Measurements from ENCODE around the gene IL12RB1.
"Not testable (repeated sequence)": the region's sequence is repeated elsewhere in the genome, so short reads cannot be mapped to it uniquely, and the experiment has no call there.

The IL12RB1 gene

DNA sequence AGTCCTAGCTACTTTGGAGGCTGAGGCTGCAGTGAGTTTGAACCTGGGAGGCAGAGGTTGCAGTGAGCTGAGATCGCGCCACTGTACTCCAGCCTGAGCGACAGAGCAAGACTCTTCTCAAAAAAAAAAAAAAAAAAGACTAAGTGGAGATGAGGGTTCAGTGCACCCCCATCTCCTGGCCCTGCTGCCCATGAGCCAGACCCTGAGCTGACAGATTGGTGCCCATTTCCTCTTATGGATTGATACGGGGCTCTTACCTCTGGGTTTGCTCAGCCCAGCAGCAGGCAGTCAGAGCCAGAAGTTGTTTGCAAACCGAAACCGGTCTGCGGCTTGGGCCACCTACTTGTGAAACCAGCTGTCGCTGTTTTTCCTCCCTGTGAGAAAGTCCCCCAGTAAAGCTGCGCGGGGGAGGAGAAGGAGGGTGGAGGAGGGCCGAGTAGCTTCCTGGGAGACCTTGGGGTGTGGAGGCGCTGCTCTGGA is 41.9 kb downstream of the IL12RB1 start:
- no peak for DNase-seq

- no peak for DNase-seq
Observed at GRCh38 chr19:18043676-18044075, 43.1 kb downstream of the IL12RB1 start.

DNA sequence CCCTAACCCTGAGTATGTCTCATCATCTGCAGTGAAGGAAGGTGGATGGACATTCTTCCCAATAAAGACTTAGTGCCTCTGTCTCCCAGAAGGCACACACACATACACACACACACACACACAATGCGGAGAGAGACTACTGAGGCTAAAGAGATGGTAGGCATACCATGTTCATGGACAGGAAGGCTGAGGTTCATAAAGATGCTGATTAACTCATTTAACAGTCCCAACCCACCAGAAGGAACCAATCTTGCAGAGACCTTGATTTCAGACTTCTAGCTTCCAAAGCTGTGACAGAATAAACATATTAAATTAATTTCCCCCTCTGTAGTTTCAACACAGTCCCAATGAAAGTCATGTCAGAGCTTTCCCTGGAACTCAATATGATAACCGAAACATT is 45.7 kb downstream of the IL12RB1 start:
- DNase-seq, result no peak

GRCh38 chr19:18032102-18032501 is 54.6 kb downstream of the IL12RB1 start:
- DNase-seq, result not testable (repeated sequence)

DNA sequence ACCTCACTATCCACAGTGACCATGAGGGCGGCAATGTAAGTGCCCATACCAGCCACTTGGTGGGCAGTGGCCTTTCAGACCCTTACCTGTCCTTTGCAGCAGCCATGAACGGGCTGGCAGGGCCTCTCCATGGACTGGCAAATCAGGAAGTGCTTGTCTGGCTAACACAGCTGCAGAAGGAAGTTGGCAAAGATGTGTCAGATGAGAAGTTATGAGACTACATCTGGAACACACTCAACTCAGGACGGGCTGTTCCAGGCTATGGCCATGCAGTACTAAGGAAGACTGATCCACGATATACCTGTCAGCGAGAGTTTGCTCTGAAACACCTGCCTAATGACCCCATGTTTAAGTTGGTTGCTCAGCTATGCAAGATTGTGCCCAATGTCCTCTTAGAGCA is 55.3 kb downstream of the IL12RB1 start:
- not testable (repeated sequence) for DNase-seq

DNA sequence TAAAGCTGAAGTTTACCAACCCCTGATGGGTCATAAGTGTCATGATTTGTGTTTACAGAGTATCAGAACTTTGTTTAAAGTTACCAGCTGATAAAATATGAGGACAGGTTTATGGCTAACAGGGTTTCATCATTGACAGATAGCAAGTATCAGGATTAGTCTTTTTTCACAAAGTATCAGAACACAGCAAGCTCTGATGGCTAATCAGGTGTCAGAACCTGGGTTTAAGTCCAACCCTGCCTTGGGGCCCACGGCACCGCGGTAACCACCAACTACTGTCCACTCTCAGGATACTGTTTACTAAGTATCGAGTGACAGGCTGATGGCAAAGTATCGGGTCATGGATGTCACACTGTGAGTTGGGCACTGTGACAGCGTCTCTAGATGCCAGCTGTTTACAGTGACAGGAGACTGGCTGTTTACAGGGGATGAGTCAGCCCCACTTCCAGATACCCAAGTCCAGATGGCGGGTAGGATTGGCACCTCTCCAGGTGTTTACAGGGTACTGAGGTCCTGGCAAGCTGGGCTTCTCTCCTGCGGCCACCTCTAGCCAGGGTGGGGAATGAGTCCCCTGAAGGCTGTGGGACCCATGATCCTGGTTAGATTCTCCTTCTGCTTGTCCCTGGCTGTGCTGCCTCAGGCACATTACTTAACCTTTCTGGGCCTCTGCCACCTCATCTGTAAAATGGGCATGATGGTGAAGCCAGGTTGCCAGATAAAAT is 57.0 kb downstream of the IL12RB1 start:
- no peak for DNase-seq

GRCh38 chr19:18027151-18027550 is 59.6 kb downstream of the IL12RB1 start:
- DNase-seq, result no peak

- DNase-seq, result no peak
Observed at GRCh38 chr19:18023622-18024251, 63.0 kb downstream of the IL12RB1 start.

GRCh38 chr19:18021121-18021755 is 65.5 kb downstream of the IL12RB1 start:
- no peak for DNase-seq

GRCh38 chr19:18020212-18021085 is 66.3 kb downstream of the IL12RB1 start:
- DNase-seq, result no peak

GRCh38 chr19:18017275-18018083 is 69.3 kb downstream of the IL12RB1 start:
- DNase-seq, result no peak

GRCh38 chr19:18016209-18016910 is 70.4 kb downstream of the IL12RB1 start:
- DNase-seq, result no peak

GRCh38 chr19:18014197-18014596 is 72.5 kb downstream of the IL12RB1 start:
- no peak for DNase-seq

DNA sequence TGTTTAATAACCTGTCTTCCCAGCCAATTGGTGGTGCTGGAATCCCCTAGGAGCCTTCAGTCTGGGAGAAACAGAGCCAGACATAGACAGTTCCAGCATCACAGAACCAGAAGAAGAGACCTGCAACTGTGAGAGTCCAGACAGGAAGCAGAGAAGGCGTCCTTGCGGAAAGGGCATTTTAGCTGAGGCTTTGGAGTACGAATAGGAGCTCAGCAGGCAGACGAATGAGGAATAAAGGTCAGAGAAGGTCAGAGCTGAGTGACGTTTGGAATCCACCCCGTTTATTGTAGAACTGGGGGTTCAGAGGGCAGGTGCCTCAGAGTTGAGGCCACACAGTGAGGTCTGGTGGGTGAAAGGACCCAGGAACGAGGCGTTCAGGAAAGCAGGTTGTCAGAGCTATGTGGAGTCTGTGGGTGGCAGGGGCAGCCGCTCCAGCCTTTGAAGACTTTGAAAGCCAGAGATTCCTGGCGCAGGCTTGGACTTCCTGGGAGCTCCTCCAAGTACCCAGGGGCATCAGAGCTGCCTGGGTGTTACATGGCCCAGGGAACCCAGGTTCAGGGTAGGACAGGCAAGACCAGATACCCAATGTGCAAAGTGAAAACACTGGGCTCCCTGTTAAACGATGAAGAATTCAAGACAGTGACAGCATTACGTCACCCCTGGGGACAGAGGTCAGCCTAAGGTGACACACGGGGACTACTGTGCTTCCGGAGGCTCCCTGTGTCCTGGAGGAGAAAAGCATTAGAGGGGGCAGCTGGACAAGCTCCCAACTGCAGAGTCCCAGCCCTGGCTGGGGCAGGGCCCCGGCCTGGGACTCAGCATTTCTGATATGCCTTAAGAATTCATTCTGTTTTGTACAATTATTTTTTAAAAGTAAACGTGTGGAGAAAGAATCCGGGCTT is 73.3 kb downstream of the IL12RB1 start:
- no peak for DNase-seq

DNA sequence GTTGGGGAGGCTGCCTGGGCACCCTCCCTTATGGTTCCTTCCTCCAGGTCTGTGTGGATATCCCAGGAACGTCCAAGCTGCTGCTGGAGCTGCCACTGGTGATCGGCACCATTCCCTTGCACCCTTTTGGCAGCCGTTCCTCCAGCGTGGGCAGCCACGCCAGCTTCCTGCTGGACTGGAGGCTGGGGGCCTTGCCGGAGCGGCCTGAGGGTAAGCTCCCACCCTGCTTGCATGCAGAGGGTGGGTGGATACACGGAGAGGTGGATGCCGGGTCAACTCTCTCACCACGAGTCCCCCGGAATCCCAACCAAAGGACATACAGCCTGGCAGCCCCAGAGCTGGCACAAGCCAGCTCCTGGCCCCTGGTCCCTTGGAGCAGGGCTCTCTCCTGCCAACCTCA is 76.6 kb downstream of the IL12RB1 start:
- no peak for DNase-seq

DNA sequence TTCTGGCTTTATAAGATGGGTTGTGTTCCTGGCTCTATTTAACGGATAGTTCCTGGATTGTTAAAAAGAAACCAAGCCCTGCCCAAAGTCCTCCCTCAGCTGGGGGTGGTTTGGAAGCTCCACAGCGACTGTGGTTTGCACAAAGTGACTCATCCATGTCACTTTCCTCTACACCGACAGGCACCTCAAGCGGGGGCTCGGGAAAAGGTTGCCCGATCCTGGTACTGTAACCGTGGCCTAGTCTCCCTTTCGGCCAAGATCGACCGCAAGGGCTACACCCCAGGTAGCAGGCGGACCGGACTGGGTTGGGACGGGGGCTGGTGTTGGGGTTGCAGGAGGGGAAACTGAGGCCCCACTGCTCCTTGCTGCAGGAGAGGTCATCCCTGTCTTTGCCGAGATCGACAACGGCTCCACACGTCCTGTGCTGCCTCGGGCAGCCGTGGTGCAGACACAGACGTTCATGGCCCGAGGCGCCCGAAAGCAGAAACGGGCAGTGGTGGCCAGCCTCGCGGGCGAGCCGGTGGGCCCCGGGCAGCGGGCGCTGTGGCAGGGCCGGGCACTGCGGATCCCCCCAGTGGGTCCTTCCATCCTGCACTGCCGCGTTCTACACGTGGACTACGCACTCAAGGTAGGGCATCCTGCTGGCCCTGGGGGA is 77.2 kb downstream of the IL12RB1 start:
- no peak for DNase-seq

Measured in NCI-H1417 treated with DMSO at 0.1 percent for 48 hours (cell line).